Ascending aorta (tissue), 2 donors: ENCODE measurements around the gene KRTAP12-2. TPM values are rescaled to one million over a fixed set of nuclear protein-coding genes. Genes with fewer than 3 reads are reported as not detected.
"Not testable (repeated sequence)": the region's sequence is repeated elsewhere in the genome, so short reads cannot be mapped to it uniquely, and the experiment has no call there.

Experiments
- DNase-seq, 2 donors: peaks; one replicate each; pipeline ENCODE4 v3.0.0-alpha.2; 2019; ENCODE audit warnings: low spot score in 2 of 2
- H3K27ac ChIP-seq, 2 donors: fragments of 200-600 bp; sonication (generic); one replicate each; pipeline ENCODE4 v1.5.1; 2016 to 2017; ENCODE audit warnings: mild to moderate bottlenecking in 1 of 2
- H3K27me3 ChIP-seq: fragments of 200-600 bp; sonication (generic); one replicate; pipeline ENCODE4 v1.5.1; 2017
- H3K36me3 ChIP-seq, 2 donors: fragments of 200-600 bp; sonication (generic); one replicate each; pipeline ENCODE4 v1.5.1; 2016
- H3K4me1 ChIP-seq, 2 donors: fragments of 200-600 bp; sonication (generic); one replicate each; pipeline ENCODE4 v1.5.1; 2016 to 2017; ENCODE audit warnings: mild to moderate bottlenecking in 1 of 2
- H3K4me3 ChIP-seq, 2 donors: fragments of 200-600 bp; sonication (generic); one replicate each; pipeline ENCODE4 v1.5.1; 2016 to 2017; ENCODE audit warnings: mild to moderate bottlenecking in 1 of 2
- H3K9me3 ChIP-seq, 2 donors: fragments of 200-600 bp; sonication (generic); one replicate each; pipeline ENCODE4 v1.5.1; 2016
- intact Hi-C: fragments of 100-400 bp; cut with DNase I; formaldehyde crosslinking; loops from one replicate; pipeline ENCODE4 v1.15.1; 2023
- total RNA-seq: library from RNA; depleted of rRNA; stranded (reverse); fragments of >200 nt; gene quantifications from one replicate; pipeline ENCODE4 v1.1.0, GENCODE V29; 2016
- TF ChIP-seq, protein P1 (sequence below), 3 experiments: fragments of 200-600 bp in 2 of 3; fragments of 450-650 bp in 1 of 3; sonication (generic) in 2 of 3; IDR thresholded peaks; one replicate each; pipeline ENCODE4 v1.5.1; 2016 to 2019; ENCODE audit warnings: antibody characterized with exemption in 3 of 3, mild to moderate bottlenecking in 1 of 3, moderate library complexity in 1 of 3

Gene KRTAP12-2
- total RNA-seq, 1 donor from 2014 or later: not detected

DNA sequence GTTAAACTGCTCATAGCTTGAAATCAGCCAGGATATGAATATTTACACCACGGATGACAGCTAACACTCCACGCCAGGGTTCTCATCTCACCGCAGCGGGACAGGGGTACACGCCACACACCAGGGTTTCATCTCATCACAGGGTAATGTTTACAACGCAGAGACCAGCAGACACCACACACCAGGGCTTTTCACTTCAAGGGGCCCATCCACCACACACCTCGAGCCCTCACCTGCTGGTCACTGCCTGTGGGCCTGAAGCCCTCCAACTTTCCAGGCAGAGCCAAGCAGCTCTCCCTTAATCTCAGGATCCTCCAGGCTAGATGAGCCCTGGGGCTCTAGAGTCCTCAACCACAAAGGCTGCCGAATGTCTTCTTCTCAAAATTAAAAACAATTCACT, 28.9 kb upstream of the KRTAP12-2 start:
- intact Hi-C loops: no loop called here
- H3K4me1 ChIP-seq: no peaks in the 10 kb centered on the region
- H3K9me3 ChIP-seq: peaks cover 0 to 7% of the 10 kb centered on the region in 2 donors
- H3K27ac ChIP-seq: no peak overlapping the region
- no peaks in the 10 kb centered on the region for H3K27me3 ChIP-seq
- no peaks in the 10 kb centered on the region for H3K36me3 ChIP-seq
- no peak overlapping the region for H3K4me3 ChIP-seq
- TF ChIP-seq, protein P1, sequence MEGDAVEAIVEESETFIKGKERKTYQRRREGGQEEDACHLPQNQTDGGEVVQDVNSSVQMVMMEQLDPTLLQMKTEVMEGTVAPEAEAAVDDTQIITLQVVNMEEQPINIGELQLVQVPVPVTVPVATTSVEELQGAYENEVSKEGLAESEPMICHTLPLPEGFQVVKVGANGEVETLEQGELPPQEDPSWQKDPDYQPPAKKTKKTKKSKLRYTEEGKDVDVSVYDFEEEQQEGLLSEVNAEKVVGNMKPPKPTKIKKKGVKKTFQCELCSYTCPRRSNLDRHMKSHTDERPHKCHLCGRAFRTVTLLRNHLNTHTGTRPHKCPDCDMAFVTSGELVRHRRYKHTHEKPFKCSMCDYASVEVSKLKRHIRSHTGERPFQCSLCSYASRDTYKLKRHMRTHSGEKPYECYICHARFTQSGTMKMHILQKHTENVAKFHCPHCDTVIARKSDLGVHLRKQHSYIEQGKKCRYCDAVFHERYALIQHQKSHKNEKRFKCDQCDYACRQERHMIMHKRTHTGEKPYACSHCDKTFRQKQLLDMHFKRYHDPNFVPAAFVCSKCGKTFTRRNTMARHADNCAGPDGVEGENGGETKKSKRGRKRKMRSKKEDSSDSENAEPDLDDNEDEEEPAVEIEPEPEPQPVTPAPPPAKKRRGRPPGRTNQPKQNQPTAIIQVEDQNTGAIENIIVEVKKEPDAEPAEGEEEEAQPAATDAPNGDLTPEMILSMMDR (IDR thresholded peaks at IDR 0.05): no peak
- peak in 1 of 2 donors; percentile 43 for DNase-seq

DNA sequence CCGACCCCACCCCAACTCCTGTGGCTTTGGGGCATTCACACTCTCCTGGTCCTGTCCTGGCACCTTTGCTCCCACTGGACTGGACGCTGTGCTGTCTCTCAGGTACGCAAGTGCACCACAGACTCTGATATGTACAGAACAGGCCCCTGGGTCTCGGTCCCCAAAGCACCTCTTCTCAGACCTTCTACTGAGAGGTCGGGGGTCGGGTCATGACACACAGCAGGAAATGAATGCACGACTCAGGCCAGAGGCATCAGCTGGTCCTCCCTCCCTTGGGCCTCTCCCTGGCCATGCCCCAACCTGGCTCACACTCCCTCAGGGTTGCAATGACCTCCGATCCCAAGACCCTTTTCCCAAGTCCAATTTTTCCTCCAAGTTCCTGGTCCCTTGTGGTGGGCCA, 28.5 kb upstream of the KRTAP12-2 start:
- Histone ChIP-seq H3K27ac (no peak overlapping the region), H3K4me3 (no peak overlapping the region), H3K27me3 (no peaks in the 10 kb centered on the region), H3K36me3 (no peaks in the 10 kb centered on the region), H3K9me3 (peaks cover 0 to 7% of the 10 kb centered on the region in 2 donors), H3K4me1 (no peaks in the 10 kb centered on the region)
- peak in 1 of 2 donors; percentile 48 for DNase-seq
- TF ChIP-seq, protein P1 (IDR thresholded peaks at IDR 0.05): no peak
- intact Hi-C loops: no loop called here

DNA sequence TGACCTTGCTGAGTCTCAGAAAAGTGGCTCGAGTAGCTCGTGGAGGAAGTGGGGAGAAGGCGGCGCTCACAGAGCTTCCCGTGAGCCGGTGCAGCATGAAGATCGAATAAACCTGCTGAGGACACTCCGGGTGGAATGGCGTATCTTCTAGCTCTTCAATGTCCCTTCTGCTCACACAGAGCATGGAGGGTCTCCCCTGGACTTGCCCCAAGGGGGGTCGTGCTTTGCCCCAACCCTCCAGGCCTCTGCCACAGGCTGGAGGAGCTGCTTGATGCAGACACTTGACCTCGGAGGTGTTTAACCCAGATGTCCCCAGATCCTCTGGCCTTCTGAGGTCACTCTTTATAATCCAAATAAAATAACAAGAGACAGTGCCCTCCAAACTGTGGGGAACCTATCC, 28.0 kb upstream of the KRTAP12-2 start:
- peaks cover 0 to 7% of the 10 kb centered on the region in 2 donors for H3K9me3 ChIP-seq
- peak in 1 of 2 donors; percentile 16 for DNase-seq
- H3K27me3 ChIP-seq: no peaks in the 10 kb centered on the region
- intact Hi-C loops: no loop called here
- H3K4me1 ChIP-seq: no peaks in the 10 kb centered on the region
- H3K27ac ChIP-seq: no peak overlapping the region
- no peak overlapping the region for H3K4me3 ChIP-seq
- TF ChIP-seq, protein P1 (IDR thresholded peaks at IDR 0.05): no peak
- H3K36me3 ChIP-seq: no peaks in the 10 kb centered on the region

DNA sequence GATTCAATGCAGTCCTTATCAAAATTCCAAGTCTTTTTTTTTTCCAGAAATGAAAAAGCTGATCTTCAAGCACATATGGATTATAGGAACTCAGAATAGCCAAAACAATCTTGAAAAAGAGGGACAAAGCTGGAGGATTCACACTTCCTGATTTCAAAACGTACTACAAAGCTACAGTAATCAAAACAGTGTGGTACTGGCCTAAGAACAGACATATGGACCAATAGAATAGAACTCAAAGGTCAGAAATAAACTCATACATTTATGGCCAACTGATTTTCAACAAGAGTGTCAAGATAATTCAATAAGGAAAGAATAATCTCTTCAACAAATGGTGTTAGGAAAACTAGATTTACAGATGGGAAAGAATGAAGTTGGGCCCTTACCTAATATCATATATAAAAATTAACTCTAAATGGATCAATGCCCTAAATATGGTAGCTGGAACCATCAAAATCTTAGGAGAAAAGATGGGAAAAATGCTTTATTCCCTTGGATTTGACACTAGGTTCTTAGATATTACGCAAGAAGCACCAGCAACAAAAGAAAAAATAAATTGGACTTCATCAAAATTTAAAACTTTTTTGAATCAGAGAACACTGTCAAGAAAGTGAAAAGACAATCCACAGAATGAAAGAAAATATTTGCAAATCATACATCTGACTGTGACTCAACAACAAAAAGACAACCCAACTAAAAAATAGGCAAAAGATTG, 26.2 kb upstream of the KRTAP12-2 start:
- intact Hi-C loops: no loop called here
- Histone ChIP-seq H3K4me3 (no peak overlapping the region), H3K36me3 (no peaks in the 10 kb centered on the region), H3K9me3 (peaks cover 0 to 7% of the 10 kb centered on the region in 2 donors), H3K27ac (no peak overlapping the region), H3K4me1 (no peaks in the 10 kb centered on the region), H3K27me3 (no peaks in the 10 kb centered on the region)
- DNase-seq: no peak
- TF ChIP-seq, protein P1 (IDR thresholded peaks at IDR 0.05): no peak

DNA sequence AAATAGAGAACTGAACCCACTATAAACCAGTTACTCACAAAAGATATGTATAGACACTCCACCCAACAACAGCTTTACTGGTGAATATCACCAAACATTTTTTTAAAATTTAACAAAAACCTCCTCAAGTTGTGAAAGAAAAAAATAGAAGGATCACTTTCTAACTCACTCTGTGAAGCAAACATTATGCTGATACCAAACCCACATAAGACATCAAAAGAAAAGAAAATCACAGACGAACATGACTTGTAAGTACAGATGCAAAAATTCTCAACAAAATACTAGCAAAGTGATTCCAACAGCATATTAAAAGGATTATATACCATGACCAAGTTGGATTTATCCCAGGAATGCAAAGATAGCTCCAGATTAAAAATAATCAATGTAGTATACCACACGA, 25.0 kb upstream of the KRTAP12-2 start:
- H3K4me1 ChIP-seq: no peaks in the 10 kb centered on the region
- no peak overlapping the region for H3K4me3 ChIP-seq
- H3K9me3 ChIP-seq: peaks cover 0 to 7% of the 10 kb centered on the region in 2 donors
- H3K27ac ChIP-seq: no peak overlapping the region
- intact Hi-C loops: no loop called here
- TF ChIP-seq, protein P1 (IDR thresholded peaks at IDR 0.05): no peak
- no peaks in the 10 kb centered on the region for H3K36me3 ChIP-seq
- H3K27me3 ChIP-seq: no peaks in the 10 kb centered on the region
- DNase-seq: no peak

DNA sequence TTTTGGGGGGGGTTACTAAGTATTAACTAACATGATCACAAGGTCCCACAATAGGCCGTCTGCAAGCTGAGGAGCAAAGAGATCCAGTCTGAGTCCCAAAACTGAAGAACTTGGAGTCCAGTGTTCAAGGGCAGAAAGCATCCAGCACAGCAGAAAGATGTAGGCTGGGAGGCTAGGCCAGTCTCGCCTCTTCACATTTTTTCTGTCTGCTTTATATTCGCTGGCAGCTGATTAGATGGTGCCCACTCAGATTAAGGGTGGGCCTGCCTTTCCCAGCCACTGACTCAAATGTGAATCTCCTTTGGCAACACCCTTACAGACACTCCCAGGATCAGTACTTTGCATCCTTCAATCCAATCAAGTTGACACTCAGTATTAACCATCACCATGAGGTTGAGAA, 23.0 kb upstream of the KRTAP12-2 start:
- not testable (repeated sequence) for H3K4me1 ChIP-seq, H3K36me3 ChIP-seq, H3K27ac ChIP-seq, H3K9me3 ChIP-seq, H3K27me3 ChIP-seq, H3K4me3 ChIP-seq
- peak in 1 of 2 donors; percentile 52 for DNase-seq
- intact Hi-C loops: loop anchor here (10.0 kb wide), 1 partner anchor 285 kb away; no protein-coding TSS in a partner anchor
